ENCODE data around the gene LMX1A. TPM values are rescaled to one million over a fixed set of nuclear protein-coding genes. Genes with fewer than 3 reads are reported as not detected.

LMX1A gene
- total RNA-seq, 1 donor from 2014 or later = not detected

GRCh38 chr1:165353731-165354671, 2.5 kb downstream of the LMX1A start:
- H3K4me3 ChIP-seq (ENCODE audit: low read depth, low read length) = no peak overlapping the region
- no peak for DNase-seq (ENCODE audit: low read depth)
- no peak for TF ChIP-seq CTCF (conservative IDR thresholded peaks at IDR 0.05; ENCODE audit: low read depth, low read length)

GRCh38 chr1:165352442-165353293, 3.8 kb downstream of the LMX1A start:
- H3K4me3 ChIP-seq (ENCODE audit: low read depth, low read length) = no peak overlapping the region
- TF ChIP-seq CTCF (conservative IDR thresholded peaks at IDR 0.05; ENCODE audit: low read depth, low read length) = no peak
- no peak for DNase-seq (ENCODE audit: low read depth)

GRCh38 chr1:165351863-165352441, 4.6 kb downstream of the LMX1A start:
- no peak overlapping the region for H3K4me3 ChIP-seq (ENCODE audit: low read depth, low read length)
- no peak for TF ChIP-seq CTCF (conservative IDR thresholded peaks at IDR 0.05; ENCODE audit: low read depth, low read length)
- DNase-seq (ENCODE audit: low read depth) = no peak

- no peak overlapping the region for H3K4me3 ChIP-seq (ENCODE audit: low read depth, low read length)
- no peak for TF ChIP-seq CTCF (conservative IDR thresholded peaks at IDR 0.05; ENCODE audit: low read depth, low read length)
- no peak for DNase-seq (ENCODE audit: low read depth)
Observed at GRCh38 chr1:165350840-165351239, 5.7 kb downstream of the LMX1A start.

GRCh38 chr1:165345502-165345901, 11.0 kb downstream of the LMX1A start:
- TF ChIP-seq CTCF (conservative IDR thresholded peaks at IDR 0.05; ENCODE audit: low read depth, low read length) = no peak
- DNase-seq (ENCODE audit: low read depth) = no peak
- no peak overlapping the region for H3K4me3 ChIP-seq (ENCODE audit: low read depth, low read length)

- no peak for TF ChIP-seq CTCF (conservative IDR thresholded peaks at IDR 0.05; ENCODE audit: low read depth, low read length)
- no peak for DNase-seq (ENCODE audit: low read depth)
- H3K4me3 ChIP-seq (ENCODE audit: low read depth, low read length) = no peak overlapping the region
Observed at GRCh38 chr1:165344736-165345135, 11.8 kb downstream of the LMX1A start.

Data from epithelial cell of proximal tubule (primary cell).